Activated effector memory CD4-positive, alpha-beta T cell treated with Interleukin-2 at 50 U/mL for 16 hours (primary cell): Measurements from ENCODE around the gene LCLAT1.

Source experiments
- DNase-seq: peaks from one replicate; pipeline ENCODE4 v3.0.0-alpha.2; 2020

The LCLAT1 gene

GRCh38 chr2:30424231-30424630 is 22.8 kb upstream of the LCLAT1 start:
- no peak for DNase-seq

DNA sequence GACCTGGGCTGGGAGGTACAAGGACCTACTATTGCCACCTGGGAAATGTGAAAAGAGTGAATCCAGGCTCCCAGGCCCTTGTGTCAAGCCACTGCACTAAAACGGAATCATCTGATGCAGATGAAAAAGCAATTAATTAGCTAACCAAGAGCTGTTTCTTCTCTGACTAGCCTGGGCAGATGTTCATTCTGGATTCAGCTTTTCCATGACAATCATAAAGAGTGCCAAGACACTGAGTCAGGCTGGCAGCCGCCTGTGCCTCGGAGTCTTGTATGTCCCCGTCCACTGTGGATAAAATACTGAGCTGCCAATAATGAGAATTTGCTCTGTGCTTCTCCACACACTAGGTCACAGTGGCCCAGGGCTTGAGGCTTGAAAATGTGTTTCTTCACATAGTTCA is 21.7 kb upstream of the LCLAT1 start:
- DNase-seq: no peak

- no peak for DNase-seq
These were observed 19.3 kb upstream of the LCLAT1 start for GRCh38 chr2:30427606-30428347.

GRCh38 chr2:30428348-30428662 is 18.7 kb upstream of the LCLAT1 start:
- DNase-seq: no peak

- DNase-seq: no peak
These were observed 18.1 kb upstream of the LCLAT1 start for GRCh38 chr2:30428827-30429461.

- no peak for DNase-seq
These were observed 13.3 kb upstream of the LCLAT1 start for GRCh38 chr2:30433541-30434299.

- DNase-seq: no peak
These were observed 12.3 kb upstream of the LCLAT1 start for GRCh38 chr2:30434708-30435107.

DNA sequence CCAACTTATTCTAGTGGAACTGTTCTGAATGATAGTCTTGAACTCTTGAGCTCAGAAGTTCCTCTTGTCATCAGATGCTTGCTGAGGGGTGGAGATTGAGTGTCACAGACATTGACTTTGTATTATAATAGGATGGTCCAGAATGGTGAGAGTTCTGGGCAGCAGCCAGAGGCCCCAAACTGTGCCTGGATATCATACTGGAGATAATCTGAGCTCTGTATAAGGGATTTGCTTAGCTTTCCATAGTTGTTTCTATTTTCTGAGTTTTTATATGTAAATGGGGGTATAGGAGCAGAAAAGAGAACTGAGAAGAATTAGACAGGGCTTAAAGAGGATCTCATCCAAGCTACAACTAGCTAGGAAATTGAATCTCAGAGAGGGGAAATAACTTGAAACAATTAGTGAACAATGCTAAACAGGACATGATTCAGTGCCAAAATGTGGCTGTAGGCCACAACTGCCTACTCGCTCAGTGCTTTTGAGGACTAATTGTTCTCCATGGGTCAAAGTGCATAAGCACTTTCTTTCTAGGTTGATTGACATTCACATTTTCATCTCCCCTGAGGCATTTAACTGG is 10.1 kb upstream of the LCLAT1 start:
- DNase-seq: no peak

GRCh38 chr2:30437809-30438548 is 9.1 kb upstream of the LCLAT1 start:
- no peak for DNase-seq

GRCh38 chr2:30439296-30439695 is 7.8 kb upstream of the LCLAT1 start:
- DNase-seq: no peak

GRCh38 chr2:30439879-30440278 is 7.2 kb upstream of the LCLAT1 start:
- DNase-seq: no peak

GRCh38 chr2:30441023-30441422 is 6.0 kb upstream of the LCLAT1 start:
- no peak for DNase-seq

DNA sequence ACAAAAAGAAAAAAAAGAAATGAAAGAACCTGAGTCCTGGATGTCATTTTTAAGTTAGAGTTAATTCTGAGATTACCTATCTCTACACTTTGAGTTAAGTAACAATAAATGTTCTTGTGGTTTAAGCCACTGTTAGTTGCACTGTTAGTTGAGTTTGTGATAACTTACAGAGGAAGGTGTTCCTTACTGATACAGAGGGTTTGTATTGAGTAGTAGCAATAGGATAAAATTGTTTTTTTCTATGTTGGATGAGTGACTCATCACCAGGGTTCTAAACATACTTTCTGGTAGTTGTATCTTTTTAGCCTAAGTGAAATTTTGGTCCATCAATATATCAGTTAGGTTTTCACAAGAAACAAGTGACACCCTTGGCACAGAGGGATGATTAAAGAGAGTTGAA is 4.0 kb upstream of the LCLAT1 start:
- DNase-seq: no peak

DNA sequence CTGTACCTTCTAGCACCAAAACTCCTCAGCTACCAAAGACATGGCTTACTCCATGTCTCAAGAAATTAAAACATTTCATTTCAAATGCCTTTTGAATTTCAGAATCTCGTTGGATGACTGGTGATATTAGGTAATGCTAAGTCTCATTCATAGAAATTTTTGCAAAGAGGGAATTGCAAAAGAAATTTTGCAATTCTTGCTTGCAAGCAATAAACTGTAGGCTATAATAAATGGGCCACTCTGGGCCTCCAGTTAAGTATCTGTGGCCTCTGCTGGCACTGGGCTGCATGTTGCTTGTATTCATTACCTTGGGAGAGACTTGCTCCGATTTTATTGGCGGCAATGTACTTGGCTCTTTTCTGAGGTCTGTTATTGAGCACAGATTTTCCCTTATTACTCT is 2.8 kb upstream of the LCLAT1 start:
- no peak for DNase-seq

DNA sequence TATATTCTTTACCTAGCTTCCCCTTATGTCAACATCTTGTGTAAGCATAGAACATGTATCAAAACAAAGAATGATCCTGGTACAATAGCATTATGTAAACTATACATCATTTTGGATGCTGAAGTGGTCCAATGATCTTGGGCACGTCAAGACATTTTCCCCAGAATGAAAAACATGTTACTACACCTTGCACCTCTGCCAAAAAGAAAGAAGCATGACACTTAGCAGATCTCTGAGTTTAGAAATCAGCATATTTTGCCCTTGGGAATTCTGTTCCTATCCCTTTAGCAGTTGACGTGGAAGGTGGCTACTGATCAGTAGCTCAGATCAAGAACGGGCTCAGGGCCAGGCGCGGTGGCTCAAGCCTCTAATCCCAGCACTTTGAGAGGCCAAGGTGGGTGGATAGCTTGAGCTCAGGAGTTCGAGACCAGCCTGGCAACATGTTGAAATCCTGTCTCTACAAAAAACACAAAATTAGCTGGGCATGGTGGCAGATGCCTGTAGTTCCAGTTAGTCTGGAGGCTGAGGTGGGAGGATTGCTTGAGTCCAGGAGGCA is 1.7 kb upstream of the LCLAT1 start:
- DNase-seq: no peak

GRCh38 chr2:30446602-30447148 is 371 bp upstream of the LCLAT1 start:
- DNase-seq: no peak

DNA sequence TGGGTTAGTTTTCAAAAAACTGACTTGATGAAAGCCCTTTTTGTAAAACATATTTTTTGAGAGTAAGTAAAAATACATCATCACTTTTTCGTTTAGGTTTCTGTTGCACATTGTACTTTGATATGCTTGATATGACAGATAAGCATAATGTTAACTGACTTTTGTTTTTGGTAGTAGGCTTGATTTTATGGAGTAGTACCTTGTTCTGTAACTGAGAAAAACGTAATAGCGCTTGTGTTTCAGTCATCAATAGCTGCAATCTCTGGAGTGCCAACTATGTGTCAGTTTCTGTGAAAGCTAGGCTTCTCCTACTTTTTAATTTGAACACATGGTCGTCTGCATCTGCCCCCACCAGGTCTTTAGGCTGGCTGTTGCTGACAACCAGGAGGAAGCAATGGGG is 1.3 kb downstream of the LCLAT1 start:
- no peak for DNase-seq

DNA sequence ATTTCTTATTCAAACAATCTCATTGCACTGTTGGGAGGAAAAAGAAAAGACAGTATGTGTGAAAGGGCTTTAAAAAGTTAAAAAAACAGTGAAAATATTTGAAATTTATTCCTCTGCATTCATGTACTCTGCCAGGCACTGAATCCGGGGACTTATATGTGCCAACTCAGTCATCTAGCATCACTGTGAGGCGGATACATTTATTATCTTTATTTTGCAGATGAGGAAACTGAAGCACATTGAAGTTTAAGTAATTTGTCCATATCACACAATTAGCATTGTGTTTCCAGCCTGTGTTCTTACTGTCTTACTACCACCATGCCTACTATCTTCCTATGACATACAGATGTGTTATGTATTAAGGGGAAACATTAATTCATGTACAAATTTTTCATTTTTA is 1.8 kb downstream of the LCLAT1 start:
- no peak for DNase-seq

GRCh38 chr2:30450025-30450424 is 3.0 kb downstream of the LCLAT1 start:
- no peak for DNase-seq

DNA sequence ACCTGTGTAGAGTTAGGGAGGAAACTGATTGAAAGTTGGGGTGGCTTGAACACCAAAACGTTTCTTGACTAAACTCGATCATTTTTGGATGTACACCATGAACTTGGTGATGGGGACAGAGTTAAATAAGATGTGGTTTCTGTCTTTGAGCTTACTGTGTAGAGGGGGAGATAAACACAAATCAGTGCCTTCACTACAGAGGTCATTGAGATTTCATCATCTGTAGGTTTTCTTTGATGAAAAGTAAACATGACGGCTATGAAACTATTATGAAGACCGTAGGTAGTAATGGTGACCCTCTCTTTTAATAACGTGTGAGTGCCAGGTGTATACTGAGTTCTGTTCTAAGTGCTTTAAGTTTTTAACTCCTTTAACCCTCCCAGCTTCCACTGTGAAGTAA is 6.5 kb downstream of the LCLAT1 start:
- no peak for DNase-seq

- no peak for DNase-seq
These were observed 7.5 kb downstream of the LCLAT1 start for GRCh38 chr2:30454571-30454970.

- no peak for DNase-seq
These were observed 8.2 kb downstream of the LCLAT1 start for GRCh38 chr2:30455114-30455738.
